Bone marrow (tissue), 2 donors: Measurements from ENCODE around the gene INPP5E.

Experiments used
- DNase-seq, 2 donors: peaks; one replicate each; lab custom pipeline; 2025; lab: John Stamatoyannopoulos, UW

INPP5E gene

GRCh38 chr9:136445799-136446198 is 6.2 kb upstream of the INPP5E start:
- DNase-seq = no peak

GRCh38 chr9:136444102-136444501 is 4.5 kb upstream of the INPP5E start:
- DNase-seq = no peak

GRCh38 chr9:136443687-136444086 is 4.0 kb upstream of the INPP5E start:
- no peak for DNase-seq

- no peak for DNase-seq
Observed at GRCh38 chr9:136443087-136443486, 3.4 kb upstream of the INPP5E start.

GRCh38 chr9:136442265-136442664 is 2.6 kb upstream of the INPP5E start:
- DNase-seq = no peak

- no peak for DNase-seq
Observed at GRCh38 chr9:136441681-136442245, 2.1 kb upstream of the INPP5E start.

- no peak for DNase-seq
Observed at GRCh38 chr9:136441191-136441680, 1.6 kb upstream of the INPP5E start.

- DNase-seq = no peak
Observed at GRCh38 chr9:136438548-136439480, 831 bp downstream of the INPP5E start.

- no peak for DNase-seq
Observed at GRCh38 chr9:136437839-136438547, 1.7 kb downstream of the INPP5E start.

- no peak for DNase-seq
Observed at GRCh38 chr9:136437430-136437829, 2.2 kb downstream of the INPP5E start.

GRCh38 chr9:136436055-136436634 is 3.5 kb downstream of the INPP5E start:
- DNase-seq = no peak

GRCh38 chr9:136434580-136435169 is 5.0 kb downstream of the INPP5E start:
- no peak for DNase-seq

GRCh38 chr9:136433849-136434579 is 5.6 kb downstream of the INPP5E start:
- no peak for DNase-seq

GRCh38 chr9:136433043-136433715 is 6.5 kb downstream of the INPP5E start:
- DNase-seq = no peak

GRCh38 chr9:136432591-136432990 is 7.1 kb downstream of the INPP5E start:
- no peak for DNase-seq

GRCh38 chr9:136431782-136432350 is 7.8 kb downstream of the INPP5E start:
- DNase-seq = no peak

- no peak for DNase-seq
Observed at GRCh38 chr9:136430588-136431234, 8.9 kb downstream of the INPP5E start.

- no peak for DNase-seq
Observed at GRCh38 chr9:136429683-136430491, 9.8 kb downstream of the INPP5E start.

GRCh38 chr9:136429075-136429628 is 10.5 kb downstream of the INPP5E start:
- DNase-seq = no peak
